B cell (primary cell): Measurements from ENCODE around the gene KMO. TPM values are rescaled to one million over a fixed set of nuclear protein-coding genes. Genes with fewer than 3 reads are reported as not detected.

Experiments
- ATAC-seq: fragments of 200-7000 bp; cut with Tn5 transposase; one replicate; pipeline ENCODE4 v1.10.0; 2021; ENCODE audit warnings: low read depth, mild to moderate bottlenecking, moderate number of reproducible peaks, moderate library complexity
- CTCF ChIA-PET: fragments of 350-600 bp; sonication (Branson Sonifier 250); formaldehyde crosslinking; loops from one replicate; lab custom pipeline; 2021; ENCODE audit warnings: antibody characterized with exemption, inconsistent platforms; lab: Charles Lee
- POLR2A ChIA-PET: fragments of 350-600 bp; sonication (Branson Sonifier 250); formaldehyde crosslinking; loops from one replicate; lab custom pipeline; 2021; ENCODE audit warnings: antibody characterized with exemption; lab: Charles Lee
- DNase-seq: peaks from one replicate; pipeline ENCODE4 v3.0.0; 2013
- H2AFZ ChIP-seq: 2 replicates; pipeline ENCODE4 v1.6.1; 2012; ENCODE audit warnings: mild to moderate bottlenecking, low read depth, low read length; ENCODE audit not compliant: insufficient read depth, poor library complexity, severe bottlenecking
- H3K27ac ChIP-seq, 2 donors: 1 replicate in 1 of 2; 2 replicates in 1 of 2; pipeline ENCODE4 v1.5.1; 2012 to 2013; ENCODE audit warnings: low read length in 2 of 2, mild to moderate bottlenecking in 2 of 2, moderate library complexity in 1 of 2
- H3K27me3 ChIP-seq, 4 experiments: fragments of 200-600 bp in 1 of 4; sonication (generic) in 1 of 4; replicated peaks in 1 of 4; 1 replicate in 2 of 4; 2 replicates in 2 of 4; pipeline versions ENCODE4 v1.6.1 to v1.7.0; 2013 to 2016; ENCODE audit warnings: low read length in 3 of 4, mild to moderate bottlenecking in 2 of 4, mixed read lengths in 1 of 4, moderate library complexity in 1 of 4; ENCODE audit not compliant: insufficient read depth in 4 of 4, control insufficient read depth in 3 of 4; ENCODE audit errors: control extremely low read depth in 1 of 4
- H3K36me3 ChIP-seq, 2 experiments: replicated peaks in 1 of 2; 1 replicate in 1 of 2; 2 replicates in 1 of 2; pipeline versions ENCODE4 v1.6.1 to v1.7.1; 2013; ENCODE audit warnings: low read length in 1 of 2; ENCODE audit not compliant: insufficient read depth in 2 of 2, control insufficient read depth in 1 of 2; ENCODE audit errors: control extremely low read depth in 1 of 2, extremely low read depth in 1 of 2
- H3K4me1 ChIP-seq, 2 donors: fragments of 200-600 bp in 1 of 2; sonication (generic) in 1 of 2; 1 replicate in 1 of 2; 2 replicates in 1 of 2; pipeline versions ENCODE4 v1.5.1 to v1.6.1; 2013 to 2017; ENCODE audit warnings: low read length in 2 of 2; ENCODE audit not compliant: control insufficient read depth in 2 of 2, insufficient read depth in 2 of 2
- H3K4me2 ChIP-seq: replicated peaks from 2 replicates; pipeline ENCODE3; 2012; ENCODE audit warnings: mild to moderate bottlenecking, low read depth, low read length; ENCODE audit not compliant: poor library complexity, severe bottlenecking
- H3K4me3 ChIP-seq, 5 experiments: fragments of 200-600 bp in 1 of 5; sonication (generic) in 1 of 5; 1 replicate in 3 of 5; 2 replicates in 2 of 5; pipeline versions ENCODE4 v1.5.1 to v1.7.0; 2011 to 2016; ENCODE audit warnings: low read length in 4 of 5, mild to moderate bottlenecking in 4 of 5, low read depth in 2 of 5, control low read depth in 1 of 5, moderate library complexity in 1 of 5; ENCODE audit not compliant: insufficient read depth in 1 of 5; ENCODE audit errors: control extremely low read depth in 1 of 5, extremely low read depth in 1 of 5
- H3K79me2 ChIP-seq: fragments of 200-600 bp; sonication (generic); one replicate; pipeline ENCODE4 v1.6.0; 2016; ENCODE audit warnings: low read length; ENCODE audit not compliant: control insufficient read depth, insufficient read depth
- H3K9ac ChIP-seq: fragments of 200-600 bp; sonication (generic); 2 replicates; pipeline ENCODE4 v1.6.1; 2017; ENCODE audit warnings: mild to moderate bottlenecking, low read length, moderate library complexity
- H3K9me3 ChIP-seq, 3 donors: one replicate each; pipeline versions ENCODE4 v1.6.1 to v1.7.1; 2013; ENCODE audit warnings: low read length in 2 of 3; ENCODE audit not compliant: control insufficient read depth in 2 of 3, insufficient read depth in 1 of 3; ENCODE audit errors: control extremely low read depth in 1 of 3
- H4K20me1 ChIP-seq: 2 replicates; pipeline ENCODE4 v1.6.0; 2012; ENCODE audit warnings: mild to moderate bottlenecking, low read length; ENCODE audit not compliant: insufficient read depth, control insufficient read depth, poor library complexity, severe bottlenecking
- H3K27ac Mint-ChIP-seq: one replicate; pipeline ENCODE4 v1.8.0; 2021; ENCODE audit warnings: mixed read lengths
- H3K27me3 Mint-ChIP-seq: one replicate; pipeline ENCODE4 v1.8.0; 2021; ENCODE audit warnings: mixed read lengths
- H3K4me1 Mint-ChIP-seq: one replicate; pipeline ENCODE4 v1.8.0; 2021; ENCODE audit warnings: mixed read lengths
- H3K4me3 Mint-ChIP-seq: one replicate; pipeline ENCODE4 v1.8.0; 2021; ENCODE audit warnings: mixed read lengths
- H3K9me3 Mint-ChIP-seq: one replicate; pipeline ENCODE4 v1.8.0; 2022; ENCODE audit warnings: mixed read lengths; ENCODE audit not compliant: insufficient read depth
- EZH2 ChIP-seq: IDR thresholded peaks from 2 replicates; pipeline ENCODE4 v1.6.1; 2012; ENCODE audit warnings: borderline replicate concordance, low read depth, mild to moderate bottlenecking, moderate library complexity, low read length; ENCODE audit not compliant: insufficient read depth, poor library complexity, severe bottlenecking
- WGBS: methylation state at CpG from one replicate; pipeline ENCODE4 v1.1.5; 2013; ENCODE audit warnings: missing lambda C conversion rate; ENCODE audit not compliant: insufficient coverage; 5-methylcytosine and 5-hydroxymethylcytosine counted together
- intact Hi-C: fragments of 100-400 bp; cut with micrococcal nuclease; formaldehyde crosslinking; loops from one replicate; pipeline ENCODE4 v1.10.0; 2022
- polyA plus RNA-seq: library from polyadenylated mRNA; depleted of rRNA; stranded (reverse); fragments of >200 nt; gene quantifications from 2 replicates; pipeline ENCODE4 v1.2.3, GENCODE V29; 2012
- total RNA-seq, 2 donors: library from RNA; stranded (reverse); fragments of 120-200 nt in 1 of 2; gene quantifications; 1 replicate in 1 of 2; 2 replicates in 1 of 2; pipeline versions ENCODE4 v1.2.3 to v1.2.4, GENCODE V29; 2013 to 2022
- TF ChIP-seq, protein P1 (sequence below): fragments of 200-600 bp; IDR thresholded peaks from one replicate; pipeline ENCODE4 v1.8.0; 2022; ENCODE audit warnings: antibody characterized with exemption, mild to moderate bottlenecking

The KMO gene
- total and polyA plus RNA-seq, 2 donors (not counting 1 experiment from before 2014, with no cell fraction given) = 14.0 to 34.0 TPM

DNA sequence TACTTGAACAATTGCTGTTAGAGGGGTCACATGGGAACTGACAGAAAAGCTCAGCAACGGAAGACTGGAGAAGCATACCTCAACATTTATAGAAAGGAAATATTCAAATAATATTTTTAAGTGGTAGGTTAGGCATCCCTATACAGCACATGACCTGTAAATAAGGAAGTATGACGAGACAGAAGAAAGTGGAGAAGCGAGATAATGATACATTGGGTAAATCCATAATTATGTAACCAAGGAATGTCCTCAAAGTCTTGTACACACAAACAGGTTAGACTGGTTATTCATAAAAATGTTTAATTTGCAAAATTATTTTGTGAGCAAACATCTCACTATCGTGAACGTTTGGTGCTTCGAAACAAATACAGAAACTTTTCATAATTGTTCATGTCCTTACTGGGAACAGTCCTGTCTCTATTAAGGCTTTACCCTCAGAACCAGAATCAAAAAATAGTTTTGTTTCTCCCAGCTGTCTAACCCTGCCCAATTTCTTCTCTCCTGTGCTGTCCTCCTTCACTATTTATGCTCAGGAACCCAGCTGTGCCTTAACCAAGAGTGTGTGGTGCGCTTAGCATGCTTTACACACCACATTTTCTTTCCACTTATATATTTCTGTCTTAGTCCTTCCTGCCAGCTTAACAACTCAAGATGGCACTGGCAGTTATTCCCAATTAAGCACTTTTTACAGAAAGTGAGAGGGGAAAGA, 10.2 kb downstream of the KMO start:
- peaks cover 22 to 32% of the 10 kb centered on the region in 2 donors for H3K4me1 ChIP-seq
- peaks cover 6 to 16% of the 10 kb centered on the region in 2 experiments for H3K36me3 ChIP-seq
- no peaks in the 10 kb centered on the region for H3K27me3 Mint-ChIP-seq
- no peaks in the 10 kb centered on the region for H3K27me3 ChIP-seq
- peak overlapping the region; percentile 21 to 77 for H3K27ac ChIP-seq
- DNase-seq = peak; percentile 48
- intact Hi-C loops = no loop called here
- no peak overlapping the region for H3K4me3 Mint-ChIP-seq
- H2AFZ ChIP-seq = peak overlapping the region; percentile 7
- CTCF ChIA-PET = interaction anchor here (1.0 to 6.2 kb wide), 2 partner anchors 9 kb away, joined by 3 to 35 read pairs; no protein-coding TSS in a partner anchor
- POLR2A ChIA-PET = interaction anchor here (1.0 kb wide), 1 partner anchor 9 kb away, joined by 3 read pairs; no protein-coding TSS in a partner anchor
- H3K9me3 Mint-ChIP-seq = no peaks in the 10 kb centered on the region
- TF ChIP-seq, protein P1, sequence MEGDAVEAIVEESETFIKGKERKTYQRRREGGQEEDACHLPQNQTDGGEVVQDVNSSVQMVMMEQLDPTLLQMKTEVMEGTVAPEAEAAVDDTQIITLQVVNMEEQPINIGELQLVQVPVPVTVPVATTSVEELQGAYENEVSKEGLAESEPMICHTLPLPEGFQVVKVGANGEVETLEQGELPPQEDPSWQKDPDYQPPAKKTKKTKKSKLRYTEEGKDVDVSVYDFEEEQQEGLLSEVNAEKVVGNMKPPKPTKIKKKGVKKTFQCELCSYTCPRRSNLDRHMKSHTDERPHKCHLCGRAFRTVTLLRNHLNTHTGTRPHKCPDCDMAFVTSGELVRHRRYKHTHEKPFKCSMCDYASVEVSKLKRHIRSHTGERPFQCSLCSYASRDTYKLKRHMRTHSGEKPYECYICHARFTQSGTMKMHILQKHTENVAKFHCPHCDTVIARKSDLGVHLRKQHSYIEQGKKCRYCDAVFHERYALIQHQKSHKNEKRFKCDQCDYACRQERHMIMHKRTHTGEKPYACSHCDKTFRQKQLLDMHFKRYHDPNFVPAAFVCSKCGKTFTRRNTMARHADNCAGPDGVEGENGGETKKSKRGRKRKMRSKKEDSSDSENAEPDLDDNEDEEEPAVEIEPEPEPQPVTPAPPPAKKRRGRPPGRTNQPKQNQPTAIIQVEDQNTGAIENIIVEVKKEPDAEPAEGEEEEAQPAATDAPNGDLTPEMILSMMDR = no peak
- no peak for TF ChIP-seq EZH2
- ATAC-seq = peak; percentile 56
- peak overlapping the region; percentile 79 for H3K27ac Mint-ChIP-seq
- H3K4me2 ChIP-seq = peak overlapping the region; percentile 37
- no peak overlapping the region for H3K9ac ChIP-seq
- H3K4me3 ChIP-seq = no peak overlapping the region
- H3K9me3 ChIP-seq = peaks cover 0 to 1% (median 0%) of the 10 kb centered on the region in 3 donors
- no peaks in the 10 kb centered on the region for H4K20me1 ChIP-seq
- peaks cover 89% of the 10 kb centered on the region for H3K79me2 ChIP-seq
- H3K4me1 Mint-ChIP-seq = peaks cover 64% of the 10 kb centered on the region
- 90% methylated on average over 4 of the region's 7 CpGs for whole genome bisulfite sequencing

DNA sequence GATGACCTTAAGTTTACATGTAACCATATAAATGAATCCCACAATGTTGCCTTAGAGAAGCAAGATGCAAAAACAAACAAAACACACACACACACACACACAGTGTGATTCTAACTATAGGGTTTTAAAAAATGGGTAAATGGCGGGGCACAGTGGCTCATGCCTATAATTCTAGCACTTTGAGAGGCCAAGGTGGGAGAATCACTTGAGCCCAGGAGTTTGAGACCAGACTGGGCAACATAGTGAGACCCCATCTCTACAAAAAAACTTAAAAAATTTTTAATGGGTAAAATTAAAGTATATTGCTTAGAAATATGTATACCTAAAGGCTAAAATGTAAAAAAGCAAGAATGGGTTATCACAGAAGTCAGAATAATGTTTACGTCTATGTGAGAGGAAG, 15.8 kb downstream of the KMO start:
- no peak overlapping the region for H3K4me2 ChIP-seq
- Mint-ChIP-seq H3K4me1 (peaks cover 62% of the 10 kb centered on the region), H3K27me3 (peaks cover 3% of the 10 kb centered on the region), H3K9me3 (no peaks in the 10 kb centered on the region), H3K27ac (peak overlapping the region; percentile 57), H3K4me3 (no peak overlapping the region)
- no peak overlapping the region for H2AFZ ChIP-seq
- H3K4me1 ChIP-seq = peaks cover 30 to 37% of the 10 kb centered on the region in 2 donors
- WGBS = no CpG with 5 or more reads among the region's 2 CpGs
- ChIA-PET POLR2A (interaction anchor here (0.6 kb wide), 1 partner anchor 241 kb away, joined by 5 read pairs; no protein-coding TSS in a partner anchor), CTCF (no interaction called here)
- no peaks in the 10 kb centered on the region for H3K27me3 ChIP-seq
- intact Hi-C loops = no loop called here
- H4K20me1 ChIP-seq = no peaks in the 10 kb centered on the region
- no peak overlapping the region for H3K4me3 ChIP-seq
- H3K36me3 ChIP-seq = peaks cover 0 to 4% of the 10 kb centered on the region in 2 experiments
- H3K9ac ChIP-seq = no peak overlapping the region
- peaks cover 51% of the 10 kb centered on the region for H3K79me2 ChIP-seq
- ATAC-seq = no peak
- peaks cover 0 to 4% (median 1%) of the 10 kb centered on the region in 3 donors for H3K9me3 ChIP-seq
- H3K27ac ChIP-seq = peak overlapping the region in 1 of 2 donors; percentile 63
- TF ChIP-seq, protein P1 = no peak
- TF ChIP-seq EZH2 = no peak
- no peak for DNase-seq
